Hepatocyte (in vitro differentiated cells): Measurements from ENCODE around the gene APC.

ENCODE experiments used
- CTCF ChIP-seq: fragments of 200-600 bp; sonication (generic); IDR thresholded peaks from 2 replicates; pipeline ENCODE4 v1.5.1; 2016; ENCODE audit warnings: antibody characterized with exemption, mild to moderate bottlenecking; ENCODE audit not compliant: poor library complexity
- EZH2 ChIP-seq: fragments of 200-600 bp; sonication (generic); IDR thresholded peaks from 2 replicates; pipeline ENCODE4 v1.6.1; 2016; ENCODE audit warnings: antibody characterized with exemption, mild to moderate bottlenecking, borderline replicate concordance
- EZH2phosphoT487 ChIP-seq: fragments of 200-600 bp; sonication (generic); IDR thresholded peaks from one replicate; pipeline ENCODE4 v1.6.1; 2018; ENCODE audit warnings: antibody characterized with exemption, mild to moderate bottlenecking, low read depth, moderate library complexity; ENCODE audit not compliant: unreplicated experiment, severe bottlenecking

DNA sequence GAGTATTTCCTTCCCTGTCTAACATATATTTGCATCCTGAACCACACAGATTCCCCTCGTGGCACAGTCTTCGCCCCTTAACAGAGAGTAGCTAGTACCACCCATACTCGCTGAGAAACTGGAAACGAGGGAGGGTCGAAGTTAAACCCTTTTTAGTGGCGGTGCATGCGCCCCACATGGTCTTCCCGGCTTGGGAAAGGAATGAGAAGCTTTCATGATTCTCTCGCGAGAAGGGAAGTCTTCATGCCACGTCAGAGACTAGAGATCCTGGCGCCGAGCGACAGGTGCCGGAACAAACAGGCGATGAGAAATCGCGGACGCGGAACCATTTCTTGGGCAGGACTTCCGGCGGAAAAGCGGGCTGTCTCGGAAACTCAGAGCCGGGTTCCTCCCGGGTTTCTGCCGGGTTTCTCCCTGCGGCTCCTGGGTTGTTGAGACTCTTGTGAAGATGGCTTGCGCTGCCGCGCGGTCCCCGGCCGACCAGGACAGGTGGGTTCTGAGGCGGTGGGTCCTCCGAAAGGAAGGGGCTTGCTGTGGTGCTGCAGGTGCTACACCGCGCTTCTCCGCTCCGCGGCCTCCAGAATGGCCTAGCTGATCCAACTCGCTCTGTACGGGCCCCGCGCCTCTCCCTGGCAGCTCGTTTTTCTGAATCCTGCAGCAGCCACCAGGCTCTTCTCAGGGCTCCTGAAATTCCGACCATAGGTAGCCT lies 123.4 kb downstream of the APC start, which contains the start of gene SRP19:
- no peak for TF ChIP-seq CTCF
- TF ChIP-seq EZH2 = no peak
- no peak for TF ChIP-seq EZH2phosphoT487
